GM19372 (cell line): ENCODE measurements around the gene HMCN2.

Experiments
- ATAC-seq: cut with Tn5 transposase; IDR thresholded peaks from one replicate; pipeline ENCODE4 v1.9.1; 2021; ENCODE audit warnings: mild to moderate bottlenecking, low read depth, moderate library complexity; ENCODE audit not compliant: unreplicated experiment

The HMCN2 gene, protein sequence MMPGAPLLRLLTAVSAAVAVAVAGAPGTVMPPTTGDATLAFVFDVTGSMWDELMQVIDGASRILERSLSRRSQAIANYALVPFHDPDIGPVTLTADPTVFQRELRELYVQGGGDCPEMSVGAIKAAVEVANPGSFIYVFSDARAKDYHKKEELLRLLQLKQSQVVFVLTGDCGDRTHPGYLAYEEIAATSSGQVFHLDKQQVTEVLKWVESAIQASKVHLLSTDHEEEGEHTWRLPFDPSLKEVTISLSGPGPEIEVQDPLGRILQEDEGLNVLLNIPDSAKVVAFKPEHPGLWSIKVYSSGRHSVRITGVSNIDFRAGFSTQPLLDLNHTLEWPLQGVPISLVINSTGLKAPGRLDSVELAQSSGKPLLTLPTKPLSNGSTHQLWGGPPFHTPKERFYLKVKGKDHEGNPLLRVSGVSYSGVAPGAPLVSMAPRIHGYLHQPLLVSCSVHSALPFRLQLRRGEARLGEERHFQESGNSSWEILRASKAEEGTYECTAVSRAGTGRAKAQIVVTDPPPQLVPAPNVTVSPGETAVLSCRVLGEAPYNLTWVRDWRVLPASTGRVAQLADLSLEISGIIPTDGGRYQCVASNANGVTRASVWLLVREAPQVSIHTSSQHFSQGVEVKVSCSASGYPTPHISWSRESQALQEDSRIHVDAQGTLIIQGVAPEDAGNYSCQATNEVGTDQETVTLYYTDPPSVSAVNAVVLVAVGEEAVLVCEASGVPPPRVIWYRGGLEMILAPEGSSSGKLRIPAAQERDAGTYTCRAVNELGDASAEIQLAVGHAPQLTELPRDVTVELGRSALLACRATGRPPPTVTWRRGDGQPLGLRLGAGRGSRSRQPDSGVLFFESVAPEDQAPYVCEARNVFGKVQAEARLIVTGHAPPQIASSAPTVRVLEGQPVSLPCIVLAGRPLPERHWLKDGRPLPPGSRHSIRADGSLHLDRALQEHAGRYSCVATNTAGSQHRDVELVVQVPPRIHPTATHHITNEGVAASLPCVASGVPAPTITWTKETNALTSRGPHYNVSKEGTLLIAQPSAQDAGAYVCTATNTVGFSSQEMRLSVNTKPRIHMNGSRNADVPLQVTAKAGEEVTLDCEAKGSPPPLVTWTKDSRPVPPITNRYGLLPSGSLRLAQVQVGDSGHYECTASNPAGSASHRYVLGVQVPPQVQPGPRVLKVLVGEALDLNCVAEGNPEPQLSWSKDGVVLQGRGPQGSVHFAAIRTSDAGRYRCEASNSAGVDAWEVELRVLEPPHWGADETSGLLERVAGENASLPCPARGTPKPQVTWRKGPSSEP (N-terminal part only)

DNA sequence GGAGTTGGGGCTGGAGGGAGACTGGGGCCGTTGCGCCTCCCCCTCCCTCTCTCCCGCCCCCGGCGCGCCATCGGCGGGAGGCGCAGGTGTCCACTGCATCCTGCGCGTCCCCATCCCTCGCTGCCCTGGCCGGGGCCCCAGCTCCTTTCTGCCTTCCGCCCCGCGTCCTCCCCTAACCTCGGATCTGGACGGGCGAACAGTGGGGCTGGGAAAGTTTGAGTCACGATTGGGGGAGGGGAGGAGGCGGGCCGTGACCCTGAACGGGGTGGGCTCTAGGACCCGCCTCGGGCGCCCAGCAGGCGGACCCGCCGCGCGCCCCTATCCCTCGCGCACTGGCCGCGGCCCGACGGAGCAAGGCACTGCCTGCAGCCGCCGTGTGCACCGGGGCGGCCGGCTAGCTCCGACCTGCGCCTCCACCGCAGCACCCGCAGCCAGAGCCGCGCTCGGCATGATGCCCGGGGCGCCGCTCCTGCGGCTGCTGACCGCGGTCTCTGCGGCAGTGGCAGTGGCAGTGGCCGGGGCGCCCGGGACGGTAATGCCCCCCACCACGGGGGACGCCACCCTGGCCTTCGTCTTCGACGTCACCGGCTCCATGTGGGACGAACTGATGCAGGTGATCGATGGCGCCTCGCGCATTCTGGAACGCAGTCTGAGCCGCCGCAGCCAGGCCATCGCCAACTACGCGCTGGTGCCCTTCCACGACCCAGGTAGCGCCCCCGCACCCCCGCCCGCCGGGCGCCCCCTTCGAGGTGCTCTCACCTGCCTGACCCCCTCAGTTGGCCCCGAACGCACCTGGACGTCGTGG lies at the start of gene HMCN2:
HMCN2 (plus strand) TSS at position 330 of the 805 bp plus-strand sequence; CDS start at position 449, 119 bp downstream.
- ATAC-seq = no peak

DNA sequence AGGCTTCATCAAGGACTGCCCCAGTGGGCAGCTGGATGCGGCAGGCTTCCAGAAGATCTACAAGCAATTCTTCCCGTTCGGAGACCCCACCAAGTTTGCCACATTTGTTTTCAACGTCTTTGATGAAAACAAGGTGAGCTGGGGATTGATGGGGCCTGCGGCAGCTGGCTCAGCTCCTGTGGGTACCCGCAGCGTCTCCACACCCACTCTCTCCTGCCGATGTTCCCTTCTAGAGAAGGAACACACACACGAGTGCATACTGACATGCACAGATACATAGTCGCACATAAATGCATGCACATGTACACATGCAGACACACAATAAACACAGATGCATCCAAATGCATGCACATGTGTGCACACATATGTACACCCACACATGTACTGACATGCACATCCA lies 47.7 kb upstream of the HMCN2 start:
- no peak for ATAC-seq

DNA sequence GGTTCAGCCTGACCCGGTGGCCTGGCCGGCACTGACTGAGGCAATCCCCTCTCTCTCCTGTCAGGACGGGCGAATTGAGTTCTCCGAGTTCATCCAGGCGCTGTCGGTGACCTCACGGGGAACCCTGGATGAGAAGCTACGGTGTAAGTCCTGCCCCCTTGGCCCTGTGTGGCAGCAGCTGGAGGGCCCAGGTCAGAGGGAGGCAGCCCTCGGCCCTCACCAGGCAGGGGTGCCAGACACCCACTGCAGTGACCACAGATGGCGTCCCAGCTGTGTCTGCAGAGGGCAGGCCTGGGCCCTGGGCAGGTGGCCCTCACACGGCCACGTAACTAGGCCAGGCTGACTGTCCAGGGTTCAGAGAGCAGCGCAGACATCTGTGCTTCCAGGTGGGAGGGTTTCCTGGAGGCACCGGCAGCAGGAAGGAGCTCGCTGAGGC lies 45.9 kb upstream of the HMCN2 start:
- no peak for ATAC-seq

DNA sequence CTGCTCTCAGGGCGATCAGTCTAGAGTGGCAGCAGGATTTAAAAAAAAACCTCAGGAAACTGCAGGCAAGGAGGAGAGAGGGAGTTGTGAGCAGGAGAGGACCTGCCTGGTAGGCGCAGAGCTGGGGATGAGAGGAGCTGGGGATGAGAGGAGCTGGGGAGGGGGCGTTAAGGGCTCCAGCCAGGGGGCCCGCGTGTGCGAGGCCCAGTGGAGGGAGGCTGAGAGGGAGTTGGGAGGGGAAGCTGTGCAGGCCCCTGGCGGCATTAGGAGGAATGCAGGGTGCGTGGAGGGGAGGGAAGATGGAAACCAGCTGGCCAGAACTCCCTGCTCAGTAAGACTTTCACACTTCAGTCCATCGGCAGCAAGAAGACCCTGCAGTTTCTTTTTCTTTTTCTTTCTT lies 45.2 kb upstream of the HMCN2 start:
- ATAC-seq = no peak

DNA sequence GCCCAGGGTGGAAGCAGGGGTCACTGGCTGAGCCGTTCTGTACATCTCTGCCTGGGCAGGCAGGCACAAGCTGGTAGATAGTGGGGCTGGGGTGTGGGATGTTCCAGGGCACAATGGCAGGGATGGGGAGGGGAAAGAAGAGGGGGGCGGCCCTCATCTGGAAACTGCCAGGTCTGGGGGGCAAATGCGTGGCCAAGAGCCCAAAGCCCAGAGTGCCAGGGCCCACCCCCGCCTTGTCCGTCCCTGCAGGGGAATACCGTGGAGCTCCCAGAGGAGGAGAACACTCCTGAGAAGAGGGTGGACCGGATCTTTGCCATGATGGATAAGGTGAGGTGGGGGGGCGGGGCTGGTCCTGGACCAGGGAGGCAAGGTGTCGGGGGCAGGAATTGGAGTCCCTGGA lies 42.7 kb upstream of the HMCN2 start:
- ATAC-seq = no peak

DNA sequence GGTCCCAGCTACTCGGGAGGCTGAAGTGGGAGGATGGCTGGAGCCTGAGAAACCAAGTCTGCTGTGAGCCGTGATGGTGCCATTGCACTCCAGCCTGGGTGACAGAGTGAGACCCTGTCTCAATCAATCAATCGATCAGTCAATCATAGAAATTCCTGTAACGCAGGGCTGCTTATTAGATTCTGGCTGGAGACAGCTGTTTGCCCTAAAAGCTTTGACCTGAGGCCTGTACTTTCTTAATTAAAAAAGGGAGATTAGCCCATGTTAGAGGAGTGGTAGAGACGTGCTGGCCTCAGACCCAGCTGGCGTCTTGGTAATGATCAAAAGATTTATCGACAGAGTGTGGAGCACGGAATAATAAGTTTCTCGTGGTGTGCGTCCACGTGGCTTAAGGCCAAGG lies 40.5 kb upstream of the HMCN2 start:
- ATAC-seq = no peak

DNA sequence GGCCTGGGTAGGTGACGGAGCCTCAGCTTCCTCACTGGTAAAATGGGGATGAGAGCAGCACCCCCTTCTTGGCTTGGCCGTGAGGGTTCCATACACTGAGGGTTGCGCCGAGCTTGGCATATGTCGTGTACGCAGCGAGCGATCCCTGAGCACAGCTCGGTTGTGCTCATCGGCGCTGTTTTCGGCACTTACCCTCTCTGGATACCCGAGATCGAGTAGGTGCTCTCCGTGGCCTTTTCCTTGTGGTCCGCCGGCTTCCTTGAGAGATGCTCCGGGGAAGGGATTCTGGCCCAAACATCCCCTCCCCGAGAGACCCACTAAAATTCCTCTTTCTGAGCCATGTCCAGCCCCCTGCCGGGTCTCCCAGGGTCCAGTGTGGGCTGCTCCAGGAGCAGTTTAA lies 40.0 kb upstream of the HMCN2 start:
- no peak for ATAC-seq

DNA sequence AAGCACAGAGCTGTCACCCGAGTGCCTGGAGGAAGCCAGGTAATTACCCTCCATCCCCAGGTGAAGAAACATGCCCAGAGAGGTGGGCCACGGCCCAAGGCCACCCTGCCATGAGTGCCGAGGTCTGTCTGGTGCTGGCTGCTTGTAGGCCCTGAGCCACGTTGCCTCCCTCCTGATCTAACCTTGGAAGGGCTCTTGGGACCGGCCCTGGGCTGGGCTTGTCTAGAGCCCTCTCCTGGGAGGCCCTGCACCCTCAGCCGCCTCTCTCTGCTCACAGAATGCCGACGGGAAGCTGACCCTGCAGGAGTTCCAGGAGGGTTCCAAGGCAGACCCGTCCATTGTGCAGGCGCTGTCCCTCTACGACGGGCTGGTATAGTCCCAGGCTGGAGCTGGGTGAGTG lies 39.4 kb upstream of the HMCN2 start:
- no peak for ATAC-seq

DNA sequence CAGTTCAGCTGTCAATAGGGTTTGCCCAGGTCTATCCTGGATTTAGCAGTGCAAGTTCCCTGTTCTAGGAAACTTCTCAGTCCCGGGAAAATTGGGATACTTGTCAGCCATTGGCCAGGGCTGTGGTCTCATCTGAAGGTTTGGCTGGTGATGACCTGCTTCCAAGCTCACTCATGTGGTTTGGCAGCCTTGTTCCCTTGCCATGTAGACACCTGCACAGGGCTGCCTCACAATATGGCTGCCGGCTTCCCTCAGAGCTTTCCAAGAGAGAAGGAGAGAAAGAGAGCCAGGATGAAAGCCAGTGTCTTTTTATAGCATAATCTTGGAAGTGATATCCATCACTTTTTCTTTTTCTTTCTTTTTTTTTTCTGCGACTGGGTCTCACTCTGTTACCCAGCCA lies 37.7 kb upstream of the HMCN2 start:
- no peak for ATAC-seq

DNA sequence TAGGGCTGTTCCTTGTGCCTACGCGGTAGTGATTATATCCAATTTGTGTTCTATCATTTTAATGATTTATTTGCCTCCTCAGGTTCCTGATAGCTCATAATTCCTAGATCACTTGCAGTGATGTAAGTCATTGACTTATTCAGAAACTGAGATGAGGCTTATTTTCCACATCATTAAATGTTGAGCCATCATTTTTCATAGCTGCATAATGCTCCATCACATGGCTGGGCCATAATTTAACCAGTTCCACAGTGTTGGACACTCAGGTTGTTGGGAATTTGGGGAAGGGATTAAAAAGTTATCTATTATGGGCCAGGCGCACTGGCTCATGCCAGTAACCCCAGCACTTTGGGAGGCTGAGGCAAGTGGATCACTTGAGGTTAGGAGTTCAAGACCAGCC lies 35.8 kb upstream of the HMCN2 start:
- ATAC-seq = no peak

DNA sequence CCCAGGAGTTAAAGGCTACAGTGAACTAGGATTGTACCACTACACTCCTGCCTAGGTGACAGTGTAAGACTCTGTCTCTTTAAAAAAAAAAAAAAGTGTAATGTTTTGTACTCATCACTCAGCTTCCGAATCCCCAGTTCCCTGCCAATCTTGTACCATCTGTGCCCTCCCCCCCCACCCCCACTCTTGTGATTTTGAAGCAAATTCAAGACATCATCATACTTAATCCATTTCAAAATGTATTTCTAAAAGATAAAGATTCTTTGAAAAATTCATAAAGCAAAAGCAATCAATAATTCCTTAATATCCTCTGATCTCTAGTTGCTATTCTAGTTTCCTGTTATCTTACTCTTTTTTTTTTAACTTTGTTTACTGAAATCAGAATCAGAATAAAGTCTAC lies 34.9 kb upstream of the HMCN2 start:
- ATAC-seq = no peak

DNA sequence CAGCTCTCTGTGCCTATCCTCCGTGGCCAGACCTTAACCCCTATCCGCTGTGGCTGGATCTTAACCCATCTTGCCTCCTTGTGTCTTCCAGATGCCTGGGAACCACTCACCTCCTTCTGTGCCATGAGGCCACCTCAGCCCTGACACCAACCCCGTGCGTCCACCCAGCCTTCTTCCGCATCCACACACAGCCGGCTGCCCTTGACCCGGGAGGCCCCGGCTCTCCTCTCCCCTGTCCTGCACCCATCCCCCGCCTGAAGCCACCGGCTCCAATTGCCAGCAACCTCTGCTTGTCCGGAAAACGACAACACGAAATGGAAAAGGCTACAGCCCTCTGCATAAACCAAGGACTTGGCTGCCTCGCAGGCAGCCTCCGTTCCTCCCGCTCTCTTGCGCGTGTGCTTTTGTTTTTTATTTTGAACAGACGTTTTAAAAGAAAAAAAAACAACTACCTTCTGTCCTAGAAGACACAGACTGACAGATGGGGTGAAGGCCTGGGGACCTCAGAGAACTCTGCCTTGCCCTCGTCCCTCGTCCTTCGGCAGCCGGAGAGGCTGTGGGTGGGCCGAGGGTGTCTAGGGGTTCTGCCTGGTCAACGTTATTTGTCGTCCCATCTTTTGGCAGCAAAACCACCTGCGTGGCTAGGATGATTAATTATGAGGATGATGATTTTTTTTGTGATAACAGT lies 32.5 kb upstream of the HMCN2 start:
- no peak for ATAC-seq

DNA sequence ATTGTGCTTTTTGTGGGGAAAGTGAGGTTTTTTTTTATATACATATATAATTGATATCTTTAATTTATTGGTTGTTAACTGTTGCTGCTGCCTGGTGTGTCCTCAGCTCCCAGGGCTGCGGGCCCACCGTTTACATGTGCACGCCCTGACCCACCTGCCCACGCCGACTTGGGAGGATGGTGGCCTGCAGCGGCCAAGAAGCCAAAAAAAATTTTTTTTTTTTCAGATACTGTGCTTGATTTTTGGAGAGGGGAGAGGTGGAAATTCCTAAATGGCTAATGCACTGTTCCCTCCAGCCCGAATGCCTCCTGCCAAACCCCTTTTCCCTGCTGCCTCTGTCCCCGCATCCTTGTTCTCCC lies 32.0 kb upstream of the HMCN2 start:
- ATAC-seq = no peak

DNA sequence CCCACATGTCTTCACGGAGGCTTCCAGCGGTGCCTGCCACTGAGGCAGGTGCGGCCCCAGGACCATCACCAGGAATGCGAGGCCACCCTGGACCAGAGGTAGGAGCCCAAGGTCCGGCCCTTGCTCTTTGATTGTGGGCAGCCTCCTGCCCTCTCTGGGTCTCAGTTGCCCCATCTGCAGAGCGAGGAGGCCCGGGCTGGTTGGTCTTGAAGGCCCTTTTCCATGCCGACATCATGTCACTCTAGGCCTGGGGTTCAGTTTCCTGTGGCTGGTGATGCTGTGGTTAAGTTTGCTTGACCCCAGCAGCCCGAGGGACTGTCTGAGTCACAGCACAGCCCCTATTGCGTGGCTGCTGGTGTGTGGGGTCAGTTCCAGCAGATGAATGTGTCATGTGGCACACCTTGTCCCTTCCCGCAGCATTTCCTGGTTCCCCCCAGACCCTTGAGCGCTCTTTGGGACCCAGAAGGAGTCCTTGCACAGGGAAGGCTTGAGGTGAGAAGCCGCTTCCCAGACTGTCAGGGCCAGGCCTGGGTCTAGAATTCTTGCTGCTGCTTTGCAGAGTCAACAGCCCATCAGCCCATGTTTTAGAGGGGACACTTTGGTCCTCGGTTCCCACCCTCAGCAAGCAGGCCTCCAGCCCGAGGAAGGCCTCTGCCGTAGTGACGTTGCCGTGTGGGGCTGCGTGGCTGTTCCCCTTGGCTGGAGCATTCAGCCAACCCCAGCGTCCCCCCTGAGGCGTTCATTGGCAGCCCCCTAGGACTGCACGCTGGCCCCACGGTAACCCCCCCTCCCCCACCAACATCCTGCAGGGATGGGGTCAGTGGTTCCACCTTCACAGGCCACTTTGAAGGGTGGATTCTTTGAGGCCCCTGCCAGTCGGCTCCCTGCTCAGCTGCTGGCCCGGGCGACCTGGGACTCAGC lies 31.0 kb upstream of the HMCN2 start:
- no peak for ATAC-seq

DNA sequence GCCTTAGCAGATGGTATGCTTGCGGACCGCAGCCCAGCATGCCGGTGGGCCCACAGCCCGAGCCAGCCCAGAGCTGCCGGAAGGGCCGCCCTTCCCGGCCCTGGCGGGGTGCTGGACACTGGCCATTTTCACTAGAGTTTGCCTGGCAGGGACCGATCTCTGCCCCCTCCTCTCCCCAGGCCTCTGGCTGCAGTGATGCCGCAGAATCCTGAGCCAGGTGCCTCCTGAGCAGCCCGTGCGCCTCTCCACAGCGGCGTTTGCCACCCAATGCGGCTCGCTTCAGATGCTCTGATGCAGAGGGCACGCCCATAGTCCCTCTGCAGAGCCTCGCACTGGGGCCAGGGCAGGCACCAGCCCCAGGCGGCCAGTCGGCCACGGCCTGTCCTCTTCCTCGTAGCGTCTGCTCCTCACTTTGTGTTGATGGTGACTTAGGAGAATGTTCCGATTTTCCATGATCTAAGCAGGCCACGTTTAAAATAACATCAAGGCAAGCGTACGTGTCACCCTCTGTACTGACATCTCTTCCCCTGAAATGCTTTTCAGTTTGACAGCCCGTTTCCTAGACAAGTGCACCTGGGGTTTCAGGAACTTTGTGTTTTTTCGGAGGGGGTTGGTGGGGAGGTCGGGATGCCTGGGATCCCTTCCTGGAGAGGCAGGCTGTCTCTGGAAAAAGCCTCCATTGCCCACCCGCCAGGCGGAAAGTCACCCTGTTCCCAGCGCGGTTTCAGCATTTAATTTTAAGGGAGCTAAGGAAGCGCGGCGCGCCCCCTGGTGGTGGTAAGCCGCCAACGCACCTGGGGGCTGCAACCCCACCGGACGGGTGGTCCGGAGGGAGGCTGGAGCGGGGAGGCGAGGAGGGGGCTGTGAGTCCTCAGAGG lies 29.8 kb upstream of the HMCN2 start:
- no peak for ATAC-seq

DNA sequence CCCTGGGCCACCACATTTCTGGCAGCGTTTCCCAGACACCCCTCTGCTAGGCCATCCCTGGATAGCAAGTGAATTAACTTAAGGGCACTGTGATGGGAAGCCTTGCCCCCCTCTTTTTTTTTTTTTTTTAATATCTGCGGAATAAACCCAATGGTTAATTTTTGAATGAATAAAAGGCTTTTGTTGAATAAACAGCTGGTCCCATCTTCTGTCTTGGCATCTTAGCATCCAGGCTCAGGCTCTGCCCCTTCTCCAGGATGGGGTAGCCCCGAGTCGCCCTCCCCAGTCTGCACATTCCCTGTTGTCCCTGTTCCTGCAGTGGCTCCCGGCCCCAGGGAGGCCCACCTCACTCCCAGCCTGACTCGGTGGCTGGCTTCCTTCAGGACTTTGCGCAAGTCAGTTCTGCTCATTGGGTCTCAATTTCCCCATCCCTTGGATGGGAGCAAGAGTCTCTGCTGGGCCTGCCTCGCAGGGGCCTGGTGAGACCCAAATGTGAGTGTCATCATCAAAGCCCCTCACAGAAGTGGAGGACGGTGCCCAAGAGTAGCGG lies 29.0 kb upstream of the HMCN2 start:
- no peak for ATAC-seq

DNA sequence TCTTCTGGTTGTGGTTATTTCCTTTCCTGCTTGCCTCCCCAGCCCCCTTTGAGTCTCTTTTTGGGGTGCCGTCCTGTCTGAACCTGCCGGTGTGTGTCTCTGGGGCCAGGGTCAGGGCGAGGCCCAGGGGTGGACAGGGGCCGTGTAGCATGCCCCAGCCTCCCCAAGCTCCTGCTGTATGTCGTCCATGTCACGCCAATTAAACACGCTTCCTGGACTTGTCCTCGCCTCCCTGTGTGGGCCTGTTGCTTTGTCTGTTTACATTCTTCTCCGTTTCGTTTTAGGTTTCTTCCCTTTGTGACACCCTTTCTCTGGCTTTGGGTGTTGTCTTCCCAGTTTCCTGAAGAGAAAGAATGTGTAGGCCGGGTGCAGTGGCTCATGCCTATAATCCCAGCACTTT lies 28.5 kb upstream of the HMCN2 start:
- no peak for ATAC-seq
